ENCODE measurements around the gene DEFB108B.
"Not testable (repeated sequence)": the region's sequence is repeated elsewhere in the genome, so short reads cannot be mapped to it uniquely, and the experiment has no call there.

DNA sequence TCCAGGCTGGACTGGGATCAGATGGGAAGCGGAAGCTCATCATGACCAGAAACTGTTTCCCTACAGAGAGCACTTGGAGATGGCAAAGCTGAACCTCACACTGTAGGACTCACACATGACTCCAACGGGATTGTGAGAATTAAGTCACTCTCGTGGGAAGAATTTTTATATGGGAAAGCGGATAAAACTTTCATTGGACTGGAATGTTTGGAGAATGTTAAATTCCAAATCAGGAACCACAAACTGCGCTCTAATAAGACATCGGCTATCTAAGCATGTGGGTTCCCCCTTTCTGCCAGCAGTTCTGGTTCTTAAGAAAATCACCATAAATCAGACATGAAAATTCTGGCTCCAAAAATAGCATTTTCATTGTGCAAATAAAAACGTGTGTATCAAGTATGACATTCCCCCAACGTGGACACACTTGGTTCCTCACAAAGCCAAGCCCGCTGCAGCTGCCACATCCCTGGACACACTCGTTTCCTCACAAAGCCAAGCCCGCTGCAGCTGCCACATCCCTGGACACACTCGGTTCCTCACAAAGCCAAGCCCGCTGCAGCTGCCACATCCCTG lies 33.4 kb upstream of the DEFB108B start:
- TF ChIP-seq, protein P1, sequence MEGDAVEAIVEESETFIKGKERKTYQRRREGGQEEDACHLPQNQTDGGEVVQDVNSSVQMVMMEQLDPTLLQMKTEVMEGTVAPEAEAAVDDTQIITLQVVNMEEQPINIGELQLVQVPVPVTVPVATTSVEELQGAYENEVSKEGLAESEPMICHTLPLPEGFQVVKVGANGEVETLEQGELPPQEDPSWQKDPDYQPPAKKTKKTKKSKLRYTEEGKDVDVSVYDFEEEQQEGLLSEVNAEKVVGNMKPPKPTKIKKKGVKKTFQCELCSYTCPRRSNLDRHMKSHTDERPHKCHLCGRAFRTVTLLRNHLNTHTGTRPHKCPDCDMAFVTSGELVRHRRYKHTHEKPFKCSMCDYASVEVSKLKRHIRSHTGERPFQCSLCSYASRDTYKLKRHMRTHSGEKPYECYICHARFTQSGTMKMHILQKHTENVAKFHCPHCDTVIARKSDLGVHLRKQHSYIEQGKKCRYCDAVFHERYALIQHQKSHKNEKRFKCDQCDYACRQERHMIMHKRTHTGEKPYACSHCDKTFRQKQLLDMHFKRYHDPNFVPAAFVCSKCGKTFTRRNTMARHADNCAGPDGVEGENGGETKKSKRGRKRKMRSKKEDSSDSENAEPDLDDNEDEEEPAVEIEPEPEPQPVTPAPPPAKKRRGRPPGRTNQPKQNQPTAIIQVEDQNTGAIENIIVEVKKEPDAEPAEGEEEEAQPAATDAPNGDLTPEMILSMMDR (IDR thresholded peaks at IDR 0.05), result not testable (repeated sequence)
- TF ChIP-seq POLR2A, EP300, POLR2AphosphoS5 (IDR thresholded peaks at IDR 0.05): not testable (repeated sequence)
